Keratinocyte (primary cell): Measurements from ENCODE around the gene ZFYVE16.

Experiments used
- CTCF ChIP-seq, 3 experiments: IDR thresholded peaks in 1 of 3; conservative IDR thresholded peaks in 1 of 3; optimal IDR thresholded peaks in 1 of 3; 2 replicates in 2 of 3; 3 replicates in 1 of 3; pipeline versions ENCODE3 to v1.5.1; 2011; ENCODE audit warnings: low read length in 3 of 3, mild to moderate bottlenecking in 3 of 3, moderate library complexity in 2 of 3, control low read depth in 1 of 3, inconsistent platforms in 1 of 3; ENCODE audit not compliant: insufficient read depth in 2 of 3; ENCODE audit errors: extremely low read depth in 1 of 3
- EZH2 ChIP-seq: IDR thresholded peaks from one replicate; pipeline ENCODE4 v1.6.1; 2012; ENCODE audit warnings: inconsistent platforms, mild to moderate bottlenecking, low read length, moderate library complexity

GRCh38 chr5:80487444-80487828 is 79.6 kb downstream of the ZFYVE16 start:
- TF ChIP-seq CTCF (optimal IDR thresholded peaks at IDR 0.05 in 1 of 3, IDR thresholded peaks at IDR 0.05 in 1 of 3, conservative IDR thresholded peaks at IDR 0.05 in 1 of 3; ENCODE audit: extremely low read depth in 1 of 3, insufficient read depth in 2 of 3, low read length in 3 of 3) (no peak), EZH2 (no peak)
